Loucy (cell line): ENCODE data around the gene TEKT3.

Experiments used
- H2AFZ ChIP-seq: fragments of 200-600 bp; sonication (generic); 2 replicates; pipeline ENCODE4 v1.6.0; 2016; ENCODE audit warnings: antibody characterized with exemption, mild to moderate bottlenecking, low read length, moderate library complexity
- H3F3A ChIP-seq: fragments of 200-600 bp; 2 replicates; pipeline ENCODE4 v1.6.0; 2016; ENCODE audit warnings: antibody characterized with exemption, low read depth, mild to moderate bottlenecking
- H3K27me3 ChIP-seq: fragments of 200-600 bp; sonication (generic); 2 replicates; pipeline ENCODE4 v1.6.1; 2014; ENCODE audit warnings: low read length, mild to moderate bottlenecking; ENCODE audit not compliant: insufficient read depth, poor library complexity, severe bottlenecking
- H3K36me3 ChIP-seq: fragments of 200-600 bp; sonication (generic); 2 replicates; pipeline ENCODE4 v1.6.1; 2016; ENCODE audit warnings: low read length; ENCODE audit not compliant: insufficient read depth
- H3K4me1 ChIP-seq: fragments of 200-600 bp; sonication (generic); 2 replicates; pipeline ENCODE4 v1.5.1; 2014; ENCODE audit warnings: low read length, mild to moderate bottlenecking; ENCODE audit not compliant: insufficient read depth, poor library complexity, severe bottlenecking
- H3K4me2 ChIP-seq: fragments of 200-600 bp; sonication (generic); 2 replicates; pipeline ENCODE4 v1.6.0; 2014; ENCODE audit warnings: antibody characterized with exemption, low read length, low read depth, mild to moderate bottlenecking; ENCODE audit not compliant: poor library complexity, severe bottlenecking
- H3K4me3 ChIP-seq: fragments of 200-600 bp; sonication (generic); 2 replicates; pipeline ENCODE4 v1.5.1; 2014; ENCODE audit warnings: low read length, mild to moderate bottlenecking, mixed read lengths; ENCODE audit not compliant: poor library complexity, severe bottlenecking
- H3K79me2 ChIP-seq: fragments of 200-600 bp; sonication (generic); 2 replicates; pipeline ENCODE4 v1.6.1; 2014; ENCODE audit warnings: low read length; ENCODE audit not compliant: insufficient read depth
- H3K9ac ChIP-seq: fragments of 200-600 bp; sonication (generic); 2 replicates; pipeline ENCODE4 v1.6.0; 2014; ENCODE audit warnings: mild to moderate bottlenecking, low read depth, low read length, moderate library complexity; ENCODE audit not compliant: poor library complexity, severe bottlenecking
- H3K9me2 ChIP-seq: fragments of 200-600 bp; sonication (generic); replicated peaks from 2 replicates; pipeline ENCODE4 v1.6.1; 2016; ENCODE audit warnings: low read depth, low read length, mixed read lengths
- H3K9me3 ChIP-seq: fragments of 200-600 bp; sonication (generic); 2 replicates; pipeline ENCODE4 v1.6.1; 2014; ENCODE audit warnings: mild to moderate bottlenecking, antibody characterized with exemption, low read length, low read depth; ENCODE audit not compliant: insufficient read depth
- H4K20me1 ChIP-seq: fragments of 200-600 bp; sonication (generic); 2 replicates; pipeline ENCODE4 v1.6.0; 2014; ENCODE audit warnings: antibody characterized with exemption, low read length, mild to moderate bottlenecking; ENCODE audit not compliant: insufficient read depth, poor library complexity, severe bottlenecking
- CTCF ChIP-seq: fragments of 200-600 bp; sonication (generic); conservative IDR thresholded peaks from 2 replicates; pipeline ENCODE4 v1.5.1; 2014; ENCODE audit warnings: mild to moderate bottlenecking, antibody characterized with exemption, low read length
- EZH2phosphoT487 ChIP-seq: fragments of 200-600 bp; IDR thresholded peaks from 2 replicates; pipeline ENCODE4 v1.6.1; 2018; ENCODE audit warnings: antibody characterized with exemption, mild to moderate bottlenecking, moderate library complexity, borderline replicate concordance

TEKT3 gene

GRCh38 chr17:15321556-15322251, 19.7 kb downstream of the TEKT3 start:
- Histone ChIP-seq H3K9ac (no peak overlapping the region), H3K27me3 (no peaks in the 10 kb centered on the region), H3K4me2 (no peak overlapping the region), H3K9me2 (no peaks in the 10 kb centered on the region), H3K4me1 (no peaks in the 10 kb centered on the region), H3K79me2 (no peaks in the 10 kb centered on the region), H3K4me3 (no peak overlapping the region), H3K9me3 (no peaks in the 10 kb centered on the region), H3F3A (no peaks in the 10 kb centered on the region), H3K36me3 (no peaks in the 10 kb centered on the region), H4K20me1 (no peaks in the 10 kb centered on the region), H2AFZ (no peak overlapping the region)
- no peak for TF ChIP-seq EZH2phosphoT487
- TF ChIP-seq CTCF = no peak

- Histone ChIP-seq H3F3A (no peaks in the 10 kb centered on the region), H3K4me2 (no peak overlapping the region), H3K4me3 (no peak overlapping the region), H3K4me1 (no peaks in the 10 kb centered on the region), H4K20me1 (no peaks in the 10 kb centered on the region), H3K27me3 (no peaks in the 10 kb centered on the region), H3K79me2 (no peaks in the 10 kb centered on the region), H3K36me3 (no peaks in the 10 kb centered on the region), H3K9ac (no peak overlapping the region), H2AFZ (no peak overlapping the region), H3K9me3 (no peaks in the 10 kb centered on the region), H3K9me2 (no peaks in the 10 kb centered on the region)
- TF ChIP-seq EZH2phosphoT487 (no peak), CTCF (no peak)
These were observed 21.9 kb downstream of the TEKT3 start for GRCh38 chr17:15319452-15320010.

- TF ChIP-seq CTCF (no peak), EZH2phosphoT487 (no peak)
- no peaks in the 10 kb centered on the region for H3K36me3 ChIP-seq
- H3K9ac ChIP-seq = no peak overlapping the region
These were observed 29.4 kb downstream of the TEKT3 start for GRCh38 chr17:15311996-15312395.

More at GRCh38 chr17:15311996-15312395, 29.4 kb downstream of the TEKT3 start:
- H3K4me1 ChIP-seq = no peaks in the 10 kb centered on the region
- H3K79me2 ChIP-seq = no peaks in the 10 kb centered on the region
- H3F3A ChIP-seq = no peaks in the 10 kb centered on the region
- no peaks in the 10 kb centered on the region for H4K20me1 ChIP-seq
- no peak overlapping the region for H2AFZ ChIP-seq
- H3K9me3 ChIP-seq = no peaks in the 10 kb centered on the region
- H3K27me3 ChIP-seq = no peaks in the 10 kb centered on the region
- H3K9me2 ChIP-seq = no peaks in the 10 kb centered on the region; the same call in 1 of the 2 replicates
- no peak overlapping the region for H3K4me2 ChIP-seq
- no peak overlapping the region for H3K4me3 ChIP-seq
